ENCODE results near the gene PALMD.

The PALMD gene

GRCh38 chr1:99645699-99646531 is at the start of gene PALMD:
TSS of gene PALMD (plus strand) at chr1:99646113. CDS start at chr1:99646318, 205 bp downstream.
- DNase-seq (ENCODE audit: low read depth in 2 of 3, low spot score in 2 of 3) = no peak

DNA sequence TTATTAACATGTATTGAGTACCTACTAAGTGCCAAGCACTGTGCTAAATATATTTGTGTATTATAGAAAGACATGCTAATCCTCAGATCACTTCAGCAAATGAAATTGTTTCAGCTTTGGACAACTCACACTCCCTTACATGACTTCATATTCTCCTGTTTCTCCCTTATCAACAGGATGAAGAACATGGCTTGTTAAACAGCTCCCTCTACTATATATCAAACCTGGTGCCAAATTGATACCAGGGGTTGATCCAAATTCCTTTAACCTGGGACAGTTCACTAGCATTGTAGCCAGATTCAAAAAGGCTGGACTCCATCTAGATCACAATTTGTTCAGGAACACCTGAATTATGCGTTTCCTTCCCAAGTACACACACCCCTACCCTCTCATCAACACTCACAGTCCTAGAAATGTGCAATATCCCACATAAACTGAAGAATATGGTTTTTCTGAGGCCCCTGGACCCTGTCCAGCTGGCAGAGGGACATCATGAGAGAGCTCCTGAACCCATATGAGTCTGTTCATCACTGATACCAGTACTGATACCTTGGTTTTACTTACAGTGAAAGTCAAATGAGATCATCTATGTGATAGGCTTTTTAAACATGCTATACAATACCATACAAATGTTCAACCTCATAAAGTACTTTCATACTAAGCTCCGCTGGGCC is 47.0 kb upstream of the PALMD start:
- DNase-seq (ENCODE audit: low read depth in 2 of 3, low spot score in 2 of 3) = no peak

DNA sequence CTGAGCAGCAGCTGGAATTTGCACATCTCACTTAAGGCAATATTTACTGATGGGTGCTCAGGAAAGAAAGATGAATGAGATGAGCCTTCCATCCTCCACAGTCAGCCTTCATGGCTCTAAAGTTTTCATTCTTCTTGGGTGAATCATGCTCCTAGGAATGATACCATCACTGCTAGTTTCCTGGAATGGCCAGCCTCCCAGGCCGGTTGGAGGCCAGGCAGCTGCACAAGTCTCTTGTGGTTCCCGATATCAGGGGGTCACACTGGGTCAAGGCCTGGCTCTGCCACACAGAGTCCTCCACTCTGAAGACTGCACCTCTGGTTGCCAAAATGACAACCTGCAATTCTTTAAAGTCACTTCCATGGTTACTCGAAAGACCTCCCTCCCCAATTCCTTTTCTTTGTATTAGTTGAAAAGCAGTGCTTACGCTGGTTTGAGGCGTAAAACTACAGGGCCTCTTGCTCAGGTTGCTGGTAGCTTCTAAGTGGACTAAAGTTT is 46.2 kb upstream of the PALMD start:
- no peak for DNase-seq (ENCODE audit: low read depth in 2 of 3, low spot score in 2 of 3)

GRCh38 chr1:99600782-99601181 is 45.1 kb upstream of the PALMD start:
- DNase-seq (ENCODE audit: low read depth in 2 of 3, low spot score in 2 of 3) = no peak

- no peak for DNase-seq (ENCODE audit: low read depth in 2 of 3, low spot score in 2 of 3)
Observed at GRCh38 chr1:99601208-99601607, 44.7 kb upstream of the PALMD start.

DNA sequence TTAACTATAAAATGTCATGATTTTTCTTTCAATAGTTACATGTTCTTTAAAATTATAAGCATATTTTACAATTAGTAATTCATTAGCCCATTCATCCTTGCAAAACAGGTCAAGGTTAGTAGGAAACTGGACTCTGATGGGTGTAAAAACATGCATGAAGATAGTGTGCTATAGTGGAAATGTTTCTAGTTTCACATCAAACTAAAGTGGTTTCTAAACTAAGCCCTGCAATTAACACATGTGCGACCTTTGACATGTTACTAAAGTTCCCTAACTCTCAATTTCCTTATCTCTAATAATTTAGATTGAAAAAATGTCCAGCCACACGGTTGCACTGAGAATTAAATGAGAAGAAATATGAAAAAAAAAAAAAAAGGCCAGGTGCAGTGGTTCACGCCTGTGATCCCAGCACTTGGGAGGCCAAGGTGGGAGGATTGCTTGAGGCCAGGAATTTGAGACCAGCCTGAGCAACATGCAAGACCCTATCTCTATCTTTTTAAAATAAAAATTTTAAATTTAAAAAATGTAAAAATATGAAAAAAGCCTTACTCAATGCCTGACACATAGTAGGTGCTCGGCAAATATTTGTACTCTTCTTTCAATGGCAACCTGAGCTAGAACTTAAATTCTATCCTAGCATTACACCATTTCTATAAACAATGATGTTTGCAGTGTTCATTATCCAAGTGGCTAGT is 44.1 kb upstream of the PALMD start:
- no peak for DNase-seq (ENCODE audit: low read depth in 2 of 3, low spot score in 2 of 3)

- DNase-seq (ENCODE audit: low read depth in 2 of 3, low spot score in 2 of 3) = no peak
Observed at GRCh38 chr1:99602404-99602969, 43.4 kb upstream of the PALMD start.

DNA sequence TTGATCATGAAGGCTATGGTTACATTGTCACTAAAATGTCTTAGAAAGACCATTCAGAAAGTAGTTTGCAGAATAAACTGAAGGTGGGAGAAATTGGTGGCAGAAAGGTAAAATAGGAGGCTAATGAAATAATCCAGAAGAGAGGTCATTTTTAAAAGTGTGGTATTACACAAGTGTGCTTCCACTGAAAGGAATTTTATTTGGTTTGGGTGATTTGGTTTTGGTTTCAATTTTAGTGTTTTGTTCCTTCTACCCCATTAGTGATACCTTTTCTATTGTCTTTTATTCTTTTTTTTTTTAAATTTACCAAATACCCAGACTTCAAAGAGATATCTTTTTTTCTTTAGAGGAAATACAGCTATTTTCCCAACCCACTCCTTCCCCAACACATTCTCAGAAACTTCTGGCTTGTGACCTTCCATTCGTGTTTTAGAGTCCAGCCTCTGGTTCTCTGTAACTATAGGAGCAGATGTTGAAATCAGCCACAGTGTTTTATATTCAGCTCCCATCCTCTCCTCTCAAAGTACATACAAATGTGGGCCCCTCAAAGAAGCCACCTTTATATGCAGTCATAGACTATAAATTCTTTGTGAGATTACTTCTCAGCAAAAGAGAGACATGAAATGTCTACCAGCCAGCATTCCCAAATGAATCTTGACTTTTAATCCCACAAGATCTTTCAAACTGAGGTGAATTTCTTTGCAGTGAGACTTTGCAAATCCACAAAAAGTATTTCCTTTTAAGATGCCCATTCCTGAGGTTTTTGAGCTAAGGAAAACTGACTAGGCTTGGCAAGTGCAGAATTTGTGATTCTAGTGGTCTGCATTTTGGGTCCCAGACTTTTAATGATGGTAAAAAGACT is 42.0 kb upstream of the PALMD start:
- no peak for DNase-seq (ENCODE audit: low read depth in 2 of 3, low spot score in 2 of 3)

GRCh38 chr1:99606306-99606705 is 39.6 kb upstream of the PALMD start:
- DNase-seq (ENCODE audit: low read depth in 2 of 3, low spot score in 2 of 3) = no peak

DNA sequence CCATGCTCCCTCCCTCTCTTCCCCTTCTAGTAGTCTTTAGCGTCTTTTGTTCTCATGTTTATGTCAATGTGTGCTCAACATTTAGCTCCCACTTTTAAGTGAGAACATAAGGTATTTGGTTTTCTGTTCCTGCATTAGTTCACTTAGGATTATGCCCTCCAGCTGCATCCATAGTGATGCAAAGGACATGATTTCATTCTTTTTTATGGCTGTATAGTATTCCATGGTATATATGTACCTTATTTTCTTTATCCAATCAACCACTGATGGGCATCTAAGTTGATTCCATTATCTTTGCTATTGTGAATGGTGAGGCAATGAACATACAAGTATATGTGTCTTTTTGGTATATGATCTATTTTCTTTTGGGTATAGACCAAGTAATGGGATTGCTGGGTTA is 38.3 kb upstream of the PALMD start:
- no peak for DNase-seq (ENCODE audit: low read depth in 2 of 3, low spot score in 2 of 3)

DNA sequence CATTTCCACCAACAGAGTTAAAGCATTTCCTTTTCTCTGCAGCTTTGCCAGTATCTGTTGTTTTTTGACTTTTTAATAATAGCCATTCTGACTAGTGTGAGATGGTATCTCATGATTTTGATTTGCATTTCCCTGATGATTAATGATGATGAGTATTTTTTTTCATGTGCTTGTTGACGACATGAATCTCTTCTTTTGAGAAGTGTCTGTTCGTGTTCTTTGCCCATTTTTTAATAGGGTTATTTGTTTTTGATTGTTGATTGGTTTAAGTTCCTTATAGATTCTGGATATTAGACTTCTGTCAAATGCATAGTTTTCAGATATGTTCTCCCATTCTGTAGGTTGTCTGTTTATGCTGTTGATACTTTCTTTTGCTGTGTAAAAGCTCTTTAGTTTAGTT is 37.9 kb upstream of the PALMD start:
- DNase-seq (ENCODE audit: low read depth in 2 of 3, low spot score in 2 of 3) = no peak

- DNase-seq (ENCODE audit: low read depth in 2 of 3, low spot score in 2 of 3) = no peak
Observed at GRCh38 chr1:99613716-99614115, 32.2 kb upstream of the PALMD start.

DNA sequence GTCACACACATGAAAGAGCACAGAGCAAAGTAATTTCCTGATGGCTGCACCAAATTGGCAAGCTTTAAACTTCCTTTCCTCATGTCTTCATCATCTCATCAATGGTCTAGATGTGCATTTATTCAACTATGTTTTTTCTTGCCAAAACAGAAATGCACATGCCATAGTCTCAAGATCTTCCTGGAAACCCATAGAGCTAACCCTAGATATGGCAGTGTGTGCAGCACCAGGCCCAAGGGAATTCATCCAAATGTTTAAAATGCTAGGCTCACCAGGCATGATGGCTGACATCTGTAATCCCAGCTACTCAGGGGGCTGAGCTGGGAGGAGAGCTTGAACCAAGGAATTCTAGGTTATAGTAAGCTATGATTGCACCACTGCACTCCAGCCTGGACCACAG is 31.2 kb upstream of the PALMD start:
- DNase-seq (ENCODE audit: low read depth in 2 of 3, low spot score in 2 of 3) = no peak

GRCh38 chr1:99619583-99619982 is 26.3 kb upstream of the PALMD start:
- DNase-seq (ENCODE audit: low read depth in 2 of 3, low spot score in 2 of 3) = no peak

DNA sequence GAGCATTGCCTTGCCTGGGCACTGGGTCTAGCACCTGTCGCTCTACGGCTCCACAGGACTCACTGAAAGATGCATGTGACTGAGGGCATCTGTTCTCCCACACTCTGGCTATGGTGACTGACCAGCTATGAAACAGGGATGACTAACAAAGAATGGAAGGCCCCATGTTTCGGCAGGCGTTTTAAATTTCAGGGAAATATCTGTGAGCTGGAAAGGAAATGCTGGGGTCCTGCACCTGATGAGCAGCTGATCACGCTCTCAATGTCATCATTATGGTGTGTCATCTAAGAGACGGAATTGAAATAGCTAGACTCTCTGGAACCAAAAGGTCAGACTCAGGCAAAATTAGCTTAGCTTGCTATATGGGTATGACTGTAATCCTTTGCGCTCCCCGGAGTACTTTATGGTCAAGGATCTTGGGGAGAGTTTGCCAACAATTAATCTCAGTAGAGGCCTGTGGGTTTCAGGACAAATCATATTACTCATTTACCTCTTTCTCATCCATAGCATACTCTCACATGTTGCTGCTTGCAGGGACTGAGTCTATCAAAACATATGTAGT is 24.5 kb upstream of the PALMD start:
- no peak for DNase-seq (ENCODE audit: low read depth in 2 of 3, low spot score in 2 of 3)

DNA sequence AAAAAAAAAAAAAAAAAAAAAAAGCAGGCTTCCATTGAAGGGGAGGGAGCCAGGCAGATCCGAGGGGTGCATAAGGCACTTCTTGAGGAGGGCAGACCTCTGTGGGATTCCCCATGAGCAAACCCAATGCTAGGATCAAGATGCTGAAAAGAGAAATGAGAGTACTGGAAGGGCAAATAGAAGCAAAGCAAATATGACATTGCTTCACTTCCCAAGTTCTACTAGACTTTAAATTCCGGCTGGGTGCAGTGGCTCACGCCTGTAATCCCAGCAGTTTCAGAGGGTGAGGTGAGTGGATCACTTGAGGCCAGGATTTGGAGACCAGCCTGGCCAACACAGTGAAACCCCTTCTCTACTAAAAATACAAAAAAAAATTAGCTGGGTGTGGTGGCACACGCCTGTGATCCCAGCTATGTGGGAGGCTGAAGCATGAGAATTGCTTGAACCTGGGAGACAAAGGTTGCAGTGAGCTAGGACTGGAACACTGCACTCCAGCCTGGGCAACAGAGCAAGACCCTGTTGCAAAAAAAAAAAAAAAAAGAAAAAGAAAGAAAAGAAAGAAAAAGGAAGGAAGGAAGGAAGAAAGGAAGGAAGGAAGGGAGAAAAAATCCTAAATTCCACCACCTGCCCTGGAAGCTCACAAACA is 23.1 kb upstream of the PALMD start:
- no peak for DNase-seq (ENCODE audit: low read depth in 2 of 3, low spot score in 2 of 3)

DNA sequence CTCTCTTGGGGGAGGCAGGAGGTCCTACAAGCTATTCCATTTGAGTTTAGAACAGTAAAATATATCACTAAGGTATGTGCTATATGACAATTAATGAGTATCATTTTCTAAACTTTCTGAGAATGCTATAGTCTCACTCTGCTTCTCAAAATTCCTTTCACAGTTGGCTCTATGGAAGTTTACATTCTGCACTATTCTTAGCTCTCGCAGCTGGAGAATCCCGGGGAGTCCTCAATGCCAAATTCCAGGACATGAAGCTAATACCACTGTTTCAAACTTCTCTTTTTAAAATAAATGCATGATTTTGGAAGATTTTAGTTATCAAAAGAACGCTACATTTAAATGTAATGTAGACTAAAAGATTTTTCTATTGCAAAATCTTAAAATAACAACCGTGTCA is 22.4 kb upstream of the PALMD start:
- no peak for DNase-seq (ENCODE audit: low read depth in 2 of 3, low spot score in 2 of 3)

DNA sequence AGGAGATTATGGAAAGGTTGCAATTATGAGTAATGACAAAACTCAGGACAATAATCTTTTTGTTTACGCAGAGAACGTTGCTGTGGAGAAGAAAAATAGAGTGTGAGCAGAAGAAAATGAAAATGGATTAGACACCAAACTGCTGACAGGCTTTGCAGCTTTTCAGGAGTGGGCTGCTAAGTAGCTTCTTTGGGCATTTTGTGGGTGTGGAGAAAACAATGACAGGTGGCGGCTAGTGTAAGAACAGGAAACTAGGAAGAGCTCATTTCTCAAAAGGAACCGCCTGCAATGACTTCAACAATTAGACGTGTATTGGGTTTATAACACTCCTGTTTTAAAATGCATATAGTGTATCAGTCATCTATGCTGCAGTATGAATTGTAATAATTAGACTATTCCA is 18.3 kb upstream of the PALMD start:
- DNase-seq (ENCODE audit: low read depth in 2 of 3, low spot score in 2 of 3) = no peak

DNA sequence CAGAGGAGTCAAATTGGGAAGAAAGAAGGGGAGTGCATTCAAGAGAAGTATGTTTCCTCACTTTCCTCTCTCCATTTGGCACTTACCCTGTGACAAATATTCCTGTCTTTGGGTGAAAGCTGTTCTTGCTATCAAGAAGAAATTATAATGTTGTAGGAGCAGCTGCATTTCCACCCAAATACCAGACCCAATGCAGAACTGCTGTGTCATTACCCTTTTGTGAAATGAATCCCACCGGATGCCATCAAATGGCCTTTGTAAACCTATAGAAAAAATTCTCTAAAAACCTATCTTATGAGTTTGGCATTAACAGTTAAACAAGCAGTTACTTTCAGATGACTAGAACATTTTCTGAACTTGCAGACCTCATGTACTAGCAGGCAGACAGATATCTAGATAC is 16.7 kb upstream of the PALMD start:
- no peak for DNase-seq (ENCODE audit: low read depth in 2 of 3, low spot score in 2 of 3)
